Activated B cell treated with CpG ODN at 0.5 μM for 24 hours (primary cell): ENCODE results near the gene GPR143. TPM values are rescaled to one million over a fixed set of nuclear protein-coding genes. Genes with fewer than 3 reads are reported as not detected.

ENCODE experiments used
- ATAC-seq: fragments of 200-7000 bp; cut with Tn5 transposase; one replicate; pipeline ENCODE4 v1.10.0; 2021; ENCODE audit warnings: low read depth, mild to moderate bottlenecking, moderate library complexity
- CTCF ChIA-PET: fragments of 350-600 bp; sonication (Branson Sonifier 250); formaldehyde crosslinking; loops from one replicate; lab custom pipeline; 2021; ENCODE audit warnings: antibody characterized with exemption; lab: Charles Lee
- POLR2A ChIA-PET: fragments of 350-600 bp; sonication (Branson Sonifier 250); formaldehyde crosslinking; loops from one replicate; lab custom pipeline; 2021; ENCODE audit warnings: antibody characterized with exemption; lab: Charles Lee
- DNase-seq: peaks from one replicate; pipeline ENCODE4 v3.0.0; 2022
- H3K27ac Mint-ChIP-seq: one replicate; pipeline ENCODE4 v1.8.0; 2020; ENCODE audit warnings: mixed read lengths
- H3K27me3 Mint-ChIP-seq: one replicate; pipeline ENCODE4 v1.8.0; 2021; ENCODE audit warnings: mixed read lengths
- H3K36me3 Mint-ChIP-seq: one replicate; pipeline ENCODE4 v1.8.0; 2021; ENCODE audit warnings: low read depth, mixed read lengths
- H3K4me1 Mint-ChIP-seq: one replicate; pipeline ENCODE4 v1.8.0; 2021; ENCODE audit warnings: mixed read lengths
- H3K4me3 Mint-ChIP-seq: one replicate; pipeline ENCODE4 v1.8.0; 2020; ENCODE audit warnings: mild to moderate bottlenecking, mixed read lengths
- H3K9me3 Mint-ChIP-seq: one replicate; pipeline ENCODE4 v1.8.0; 2020; ENCODE audit warnings: mixed read lengths
- intact Hi-C: fragments of 100-400 bp; cut with micrococcal nuclease; formaldehyde crosslinking; loops from one replicate; pipeline ENCODE4 v1.15.1; 2024
- total RNA-seq: library from RNA; stranded (reverse); gene quantifications from 2 replicates; pipeline ENCODE4 v1.2.3, GENCODE V29; 2022
- TF ChIP-seq, protein P1 (sequence below): fragments of 200-600 bp; IDR thresholded peaks from one replicate; pipeline ENCODE4 v1.8.0; 2022; ENCODE audit warnings: antibody characterized with exemption, mild to moderate bottlenecking

Gene GPR143
- total RNA-seq, 1 donor from 2014 or later = not detected

DNA sequence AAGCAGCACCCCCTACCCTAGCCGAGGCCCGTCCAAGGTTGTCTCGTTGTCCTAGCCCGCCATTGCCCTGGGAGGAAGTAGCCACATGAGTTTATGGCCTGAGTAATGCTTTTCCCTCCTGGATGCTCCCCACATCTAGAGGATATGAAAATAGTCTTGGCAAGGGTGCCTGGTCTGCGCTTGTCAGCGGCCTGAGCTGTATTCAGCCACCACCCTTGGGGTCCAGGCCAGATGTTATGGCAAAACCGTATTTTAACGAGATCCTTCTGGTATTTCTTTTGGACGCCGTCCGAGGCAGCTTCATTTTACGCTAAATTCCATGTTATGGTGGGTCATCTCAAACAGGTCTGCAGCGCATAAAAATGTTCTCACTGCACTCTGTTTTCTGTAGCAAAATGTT lies 89.3 kb downstream of the GPR143 start:
- Mint-ChIP-seq H3K4me3 (no peak overlapping the region), H3K9me3 (peaks cover 2% of the 10 kb centered on the region), H3K27ac (peak overlapping the region; percentile 89), H3K4me1 (peaks cover 59% of the 10 kb centered on the region), H3K36me3 (peaks cover 22% of the 10 kb centered on the region), H3K27me3 (no peaks in the 10 kb centered on the region)
- ChIA-PET POLR2A (interaction anchor here (1.5 to 1.7 kb wide), 2 partner anchors 20 to 213 kb away, joined by 7 to 12 read pairs; no protein-coding TSS in a partner anchor), CTCF (no interaction called here)
- intact Hi-C loops = loop anchor here (2.0 to 10.0 kb wide), 6 partner anchors 20 to 512 kb away; no protein-coding TSS in a partner anchor
- ATAC-seq (no peak), DNase-seq (no peak)
- TF ChIP-seq, protein P1, sequence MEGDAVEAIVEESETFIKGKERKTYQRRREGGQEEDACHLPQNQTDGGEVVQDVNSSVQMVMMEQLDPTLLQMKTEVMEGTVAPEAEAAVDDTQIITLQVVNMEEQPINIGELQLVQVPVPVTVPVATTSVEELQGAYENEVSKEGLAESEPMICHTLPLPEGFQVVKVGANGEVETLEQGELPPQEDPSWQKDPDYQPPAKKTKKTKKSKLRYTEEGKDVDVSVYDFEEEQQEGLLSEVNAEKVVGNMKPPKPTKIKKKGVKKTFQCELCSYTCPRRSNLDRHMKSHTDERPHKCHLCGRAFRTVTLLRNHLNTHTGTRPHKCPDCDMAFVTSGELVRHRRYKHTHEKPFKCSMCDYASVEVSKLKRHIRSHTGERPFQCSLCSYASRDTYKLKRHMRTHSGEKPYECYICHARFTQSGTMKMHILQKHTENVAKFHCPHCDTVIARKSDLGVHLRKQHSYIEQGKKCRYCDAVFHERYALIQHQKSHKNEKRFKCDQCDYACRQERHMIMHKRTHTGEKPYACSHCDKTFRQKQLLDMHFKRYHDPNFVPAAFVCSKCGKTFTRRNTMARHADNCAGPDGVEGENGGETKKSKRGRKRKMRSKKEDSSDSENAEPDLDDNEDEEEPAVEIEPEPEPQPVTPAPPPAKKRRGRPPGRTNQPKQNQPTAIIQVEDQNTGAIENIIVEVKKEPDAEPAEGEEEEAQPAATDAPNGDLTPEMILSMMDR = no peak

Other genes with a start within 250 kb of the GPR143 start
- gene SHROOM2, start 20.6 kb upstream of the GPR143 start, total RNA-seq = not detected in 2 replicates
- gene CLDN34, start 201.5 kb upstream of the GPR143 start, total RNA-seq = not detected in 2 replicates